SK-N-MC (cell line): ENCODE data around the gene VPS8.

Source experiments
- EZH2 ChIP-seq: fragments of 200-600 bp; sonication (generic); IDR thresholded peaks from one replicate; pipeline ENCODE4 v1.6.1; 2017; ENCODE audit warnings: antibody characterized with exemption
- FOXP2 ChIP-seq: optimal IDR thresholded peaks from 2 replicates; pipeline ENCODE3; 2011; ENCODE audit warnings: mild to moderate bottlenecking, moderate library complexity; ENCODE audit not compliant: insufficient read depth; ENCODE audit errors: extremely low read length, control extremely low read depth
- POLR2AphosphoS5 ChIP-seq: IDR thresholded peaks from 2 replicates; pipeline ENCODE4 v1.6.1; 2012; ENCODE audit warnings: mild to moderate bottlenecking, low read depth, low read length, borderline replicate concordance

GRCh38 chr3:184864000-184864399, 52.0 kb downstream of the VPS8 start:
- TF ChIP-seq POLR2AphosphoS5 (no peak), EZH2 (no peak), FOXP2 (no peak)
